Prostate gland (tissue), 2 donors: ENCODE results near the gene METTL1.

Source experiments
- POLR2A ChIP-seq: fragments of 450-650 bp; IDR thresholded peaks from one replicate; pipeline ENCODE4 v1.6.1; 2016; ENCODE audit warnings: antibody characterized with exemption, mild to moderate bottlenecking
- TF ChIP-seq, protein P1 (sequence below), 4 experiments: fragments of 200-600 bp in 2 of 4; fragments of 450-650 bp in 2 of 4; sonication (generic) in 2 of 4; IDR thresholded peaks; 1 replicate in 3 of 4; 2 replicates in 1 of 4; pipeline ENCODE4 v1.5.1; 2016 to 2019; ENCODE audit warnings: antibody characterized with exemption in 4 of 4, mild to moderate bottlenecking in 2 of 4, moderate library complexity in 2 of 4

- TF ChIP-seq, protein P1, sequence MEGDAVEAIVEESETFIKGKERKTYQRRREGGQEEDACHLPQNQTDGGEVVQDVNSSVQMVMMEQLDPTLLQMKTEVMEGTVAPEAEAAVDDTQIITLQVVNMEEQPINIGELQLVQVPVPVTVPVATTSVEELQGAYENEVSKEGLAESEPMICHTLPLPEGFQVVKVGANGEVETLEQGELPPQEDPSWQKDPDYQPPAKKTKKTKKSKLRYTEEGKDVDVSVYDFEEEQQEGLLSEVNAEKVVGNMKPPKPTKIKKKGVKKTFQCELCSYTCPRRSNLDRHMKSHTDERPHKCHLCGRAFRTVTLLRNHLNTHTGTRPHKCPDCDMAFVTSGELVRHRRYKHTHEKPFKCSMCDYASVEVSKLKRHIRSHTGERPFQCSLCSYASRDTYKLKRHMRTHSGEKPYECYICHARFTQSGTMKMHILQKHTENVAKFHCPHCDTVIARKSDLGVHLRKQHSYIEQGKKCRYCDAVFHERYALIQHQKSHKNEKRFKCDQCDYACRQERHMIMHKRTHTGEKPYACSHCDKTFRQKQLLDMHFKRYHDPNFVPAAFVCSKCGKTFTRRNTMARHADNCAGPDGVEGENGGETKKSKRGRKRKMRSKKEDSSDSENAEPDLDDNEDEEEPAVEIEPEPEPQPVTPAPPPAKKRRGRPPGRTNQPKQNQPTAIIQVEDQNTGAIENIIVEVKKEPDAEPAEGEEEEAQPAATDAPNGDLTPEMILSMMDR (IDR thresholded peaks at IDR 0.05) = no peak
- no peak for TF ChIP-seq POLR2A
Observed at GRCh38 chr12:57738661-57739237, 33.2 kb downstream of the METTL1 start, which contains the start of gene AGAP2.
